Fibroblast of mammary gland (primary cell): ENCODE data around the gene TMEM87B.
"Not testable (repeated sequence)": the region's sequence is repeated elsewhere in the genome, so short reads cannot be mapped to it uniquely, and the experiment has no call there.

Experiments used
- DNase-seq: peaks from one replicate; pipeline ENCODE4 v3.0.0-alpha.2; 2010; ENCODE audit warnings: low read depth
- H3K4me3 ChIP-seq: 2 replicates; pipeline ENCODE4 v1.5.1; 2011; ENCODE audit warnings: low read depth, mild to moderate bottlenecking, low read length, moderate library complexity; ENCODE audit not compliant: control insufficient read depth
- CTCF ChIP-seq: conservative IDR thresholded peaks from 2 replicates; pipeline ENCODE4 v1.5.1; 2011; ENCODE audit warnings: low read depth, low read length, inconsistent platforms; ENCODE audit not compliant: control insufficient read depth, insufficient read depth

The TMEM87B gene

GRCh38 chr2:112134120-112134519, 79.1 kb downstream of the TMEM87B start:
- H3K4me3 ChIP-seq, result no peak overlapping the region
- DNase-seq, result no peak
- TF ChIP-seq CTCF, result no peak

GRCh38 chr2:112136096-112136495, 81.0 kb downstream of the TMEM87B start:
- no peak for TF ChIP-seq CTCF
- no peak for DNase-seq
- no peak overlapping the region for H3K4me3 ChIP-seq

- no peak for TF ChIP-seq CTCF
- DNase-seq, result peak; percentile 47
- peak overlapping the region; percentile 52 for H3K4me3 ChIP-seq
Observed at GRCh38 chr2:112137516-112138158, 82.6 kb downstream of the TMEM87B start.

GRCh38 chr2:112138159-112139032, 83.3 kb downstream of the TMEM87B start, which contains the start of gene FBLN7:
Gene FBLN7, plus strand, starts transcription at chr2:112138385. Its CDS starts 271 bp downstream, at chr2:112138656.
- TF ChIP-seq CTCF, result no peak
- DNase-seq, result no peak
- H3K4me3 ChIP-seq, result peak within 1 kb of the TSS; percentile 52

- H3K4me3 ChIP-seq, result peak overlapping the region; percentile 52
- not testable (repeated sequence) for DNase-seq
Observed at GRCh38 chr2:112139033-112139614, 84.1 kb downstream of the TMEM87B start.

DNA sequence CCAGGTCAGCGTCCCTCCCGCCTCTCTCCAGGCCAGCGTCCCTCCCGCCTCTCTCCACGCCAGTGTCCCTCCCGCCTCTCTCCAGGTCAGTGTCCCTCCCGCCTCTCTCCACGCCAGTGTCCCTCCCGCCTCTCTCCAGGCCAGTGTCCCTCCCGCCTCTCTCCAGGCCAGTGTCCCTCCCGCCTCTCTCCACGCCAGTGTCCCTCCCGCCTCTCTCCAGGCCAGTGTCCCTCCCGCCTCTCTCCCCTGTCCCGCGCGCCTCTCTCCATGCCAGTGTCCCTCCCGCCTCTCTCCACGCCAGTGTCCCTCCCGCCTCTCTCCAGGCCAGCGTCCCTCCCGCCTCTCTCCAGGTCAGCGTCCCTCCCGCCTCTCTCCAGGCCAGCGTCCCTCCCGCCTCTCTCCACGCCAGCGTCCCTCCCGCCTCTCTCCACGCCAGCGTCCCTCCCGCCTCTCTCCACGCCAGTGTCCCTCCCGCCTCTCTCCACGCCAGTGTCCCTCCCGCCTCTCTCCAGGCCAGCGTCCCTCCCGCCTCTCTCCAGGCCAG, 84.7 kb downstream of the TMEM87B start:
- H3K4me3 ChIP-seq, result peak overlapping the region; percentile 34
- not testable (repeated sequence) for DNase-seq

- TF ChIP-seq CTCF, result no peak
- H3K4me3 ChIP-seq, result peak overlapping the region; percentile 34
- no peak for DNase-seq
Observed at GRCh38 chr2:112140205-112140802, 85.2 kb downstream of the TMEM87B start.
